ENCODE results near the gene GRAPL.
"Not testable (repeated sequence)": the region's sequence is repeated elsewhere in the genome, so short reads cannot be mapped to it uniquely, and the experiment has no call there.

GRAPL gene

GRCh38 chr17:19127148-19127980, at the start of gene GRAPL:
Gene GRAPL, plus strand, starts transcription at chr17:19127589. Its CDS starts 31 bp downstream, at chr17:19127620.
- not testable (repeated sequence) for DNase-seq (ENCODE audit: low read depth in 3 of 3)

DNA sequence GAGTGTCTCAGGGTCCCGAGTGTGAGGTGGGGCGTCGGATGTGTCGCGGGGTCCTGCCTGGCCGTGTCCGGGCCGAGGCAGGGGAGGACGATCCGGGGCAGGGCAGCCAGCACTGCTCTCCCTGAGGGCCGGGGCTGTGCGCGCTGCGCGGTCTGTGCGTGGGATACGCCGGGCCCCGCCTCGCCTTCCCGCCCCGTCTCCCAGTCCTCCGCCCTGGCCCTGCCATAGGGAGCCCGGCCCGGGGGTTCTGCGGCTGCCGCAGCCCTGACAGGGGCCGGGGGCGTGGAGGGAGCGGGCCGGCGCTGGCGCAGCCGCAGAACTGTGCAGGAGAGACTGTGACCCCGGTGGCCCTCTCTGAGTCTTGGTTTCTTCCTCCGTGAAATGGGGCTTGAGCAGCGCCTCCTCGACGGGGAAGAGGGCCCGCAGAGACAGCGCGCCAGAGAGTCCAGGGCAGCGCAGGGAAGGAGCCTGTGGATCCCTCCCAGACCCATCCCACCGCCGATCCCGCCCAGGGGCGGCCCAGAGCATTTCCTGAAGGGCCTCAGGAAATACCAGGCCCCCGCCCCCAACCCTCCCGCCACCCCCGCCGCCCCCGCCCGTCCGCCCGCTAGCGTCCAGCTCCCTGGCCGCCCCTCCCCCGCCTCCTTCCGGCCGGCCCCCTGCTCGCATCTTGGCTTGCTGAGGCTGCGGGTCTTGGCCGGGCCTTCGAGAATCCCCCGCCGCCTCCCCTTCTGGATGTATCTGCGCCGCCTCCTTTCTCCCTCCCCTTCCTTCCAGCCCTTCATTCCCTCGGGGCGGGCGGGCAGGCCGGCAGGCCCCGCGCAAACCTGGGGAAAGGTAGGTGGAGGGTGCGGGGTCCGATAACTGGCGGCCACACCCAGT, 38.3 kb upstream of the GRAPL start:
- DNase-seq (ENCODE audit: low read depth in 3 of 3) = not testable (repeated sequence)

- not testable (repeated sequence) for DNase-seq (ENCODE audit: low read depth in 3 of 3)
These were observed 37.2 kb upstream of the GRAPL start for GRCh38 chr17:19090058-19090772.

DNA sequence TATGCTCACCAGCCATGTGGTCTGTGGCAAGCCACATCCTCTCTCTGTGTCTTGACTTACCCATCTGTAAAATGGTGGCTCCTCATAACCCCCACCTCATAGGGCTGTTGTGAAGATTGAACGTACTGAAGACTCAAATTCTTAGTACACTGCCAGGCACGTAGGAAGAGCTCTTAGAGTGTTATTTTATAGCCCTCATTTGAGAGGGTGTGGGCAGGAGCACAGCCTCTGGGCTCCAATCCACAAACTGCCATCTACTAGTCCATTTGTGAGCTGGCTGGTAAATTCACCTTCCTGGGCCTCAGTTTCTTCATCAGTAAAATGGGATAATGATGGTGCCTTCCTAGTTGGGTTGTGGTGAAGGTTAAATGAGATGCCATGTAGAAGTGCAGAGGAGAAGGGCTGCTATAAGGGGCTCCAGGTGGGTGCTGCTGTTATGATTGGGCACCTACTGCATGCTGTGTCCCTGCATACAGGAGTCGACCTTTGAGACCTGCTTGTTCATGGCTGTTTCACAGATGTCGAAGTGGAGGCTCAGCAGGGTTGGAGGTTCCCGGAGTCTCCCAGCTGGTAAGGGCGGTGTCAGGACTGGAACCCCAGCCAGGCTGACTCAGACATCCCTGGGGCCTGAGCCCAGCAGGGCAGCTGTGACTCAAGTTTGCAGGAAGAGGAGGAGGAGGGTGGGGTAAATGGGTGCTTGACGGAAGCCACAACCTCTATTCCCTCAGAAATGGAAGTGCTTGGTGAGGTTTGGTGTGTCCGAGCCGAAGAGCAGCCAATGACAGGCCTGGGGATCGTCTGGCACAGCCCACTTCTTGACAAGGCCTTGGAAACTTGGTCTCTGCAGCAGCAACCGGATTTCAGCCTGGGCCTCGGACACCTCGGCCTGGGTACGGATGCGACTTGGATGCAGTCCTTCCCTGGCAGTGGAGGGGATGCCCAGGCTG, 34.4 kb upstream of the GRAPL start:
- not testable (repeated sequence) for DNase-seq (ENCODE audit: low read depth in 3 of 3)

DNA sequence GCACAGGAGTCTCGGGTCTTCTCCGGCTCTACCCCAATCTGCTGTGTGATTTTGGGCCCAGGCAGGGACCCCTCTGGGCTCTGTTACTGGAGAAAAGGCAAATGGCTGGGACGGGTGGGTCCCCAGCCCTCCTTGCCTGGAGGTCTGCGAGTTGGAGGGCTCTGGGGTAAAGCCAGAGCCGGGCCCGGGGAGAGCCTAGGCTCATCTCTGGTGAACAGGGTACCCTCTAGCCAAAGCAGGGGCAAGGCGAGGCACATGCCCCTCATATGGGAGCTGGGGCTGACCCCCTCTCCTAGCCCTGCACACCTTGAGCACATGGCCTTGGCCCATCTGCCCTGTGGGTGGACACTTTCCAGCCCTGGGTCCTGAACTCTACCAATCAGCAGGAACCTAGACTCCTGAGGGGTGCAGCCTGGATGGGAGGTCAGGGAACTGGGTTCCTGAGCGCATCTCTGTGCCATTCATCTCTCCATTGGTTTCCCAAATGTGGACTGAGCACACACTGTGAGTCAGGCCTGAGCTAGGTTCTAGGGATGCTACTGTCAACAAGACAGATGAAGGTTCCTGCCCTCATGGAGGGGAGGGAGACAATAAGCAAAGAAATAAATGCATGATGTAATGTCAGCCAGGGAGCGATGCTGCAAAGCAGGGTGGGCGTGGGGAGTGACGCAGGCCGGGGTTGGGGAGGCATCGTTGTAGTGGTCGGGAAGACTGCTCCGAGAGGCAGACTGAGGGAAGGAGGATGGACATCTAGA, 33.5 kb upstream of the GRAPL start:
- DNase-seq (ENCODE audit: low read depth in 3 of 3) = not testable (repeated sequence)

GRCh38 chr17:19108517-19108916, 18.9 kb upstream of the GRAPL start:
- not testable (repeated sequence) for DNase-seq (ENCODE audit: low read depth in 3 of 3)

DNA sequence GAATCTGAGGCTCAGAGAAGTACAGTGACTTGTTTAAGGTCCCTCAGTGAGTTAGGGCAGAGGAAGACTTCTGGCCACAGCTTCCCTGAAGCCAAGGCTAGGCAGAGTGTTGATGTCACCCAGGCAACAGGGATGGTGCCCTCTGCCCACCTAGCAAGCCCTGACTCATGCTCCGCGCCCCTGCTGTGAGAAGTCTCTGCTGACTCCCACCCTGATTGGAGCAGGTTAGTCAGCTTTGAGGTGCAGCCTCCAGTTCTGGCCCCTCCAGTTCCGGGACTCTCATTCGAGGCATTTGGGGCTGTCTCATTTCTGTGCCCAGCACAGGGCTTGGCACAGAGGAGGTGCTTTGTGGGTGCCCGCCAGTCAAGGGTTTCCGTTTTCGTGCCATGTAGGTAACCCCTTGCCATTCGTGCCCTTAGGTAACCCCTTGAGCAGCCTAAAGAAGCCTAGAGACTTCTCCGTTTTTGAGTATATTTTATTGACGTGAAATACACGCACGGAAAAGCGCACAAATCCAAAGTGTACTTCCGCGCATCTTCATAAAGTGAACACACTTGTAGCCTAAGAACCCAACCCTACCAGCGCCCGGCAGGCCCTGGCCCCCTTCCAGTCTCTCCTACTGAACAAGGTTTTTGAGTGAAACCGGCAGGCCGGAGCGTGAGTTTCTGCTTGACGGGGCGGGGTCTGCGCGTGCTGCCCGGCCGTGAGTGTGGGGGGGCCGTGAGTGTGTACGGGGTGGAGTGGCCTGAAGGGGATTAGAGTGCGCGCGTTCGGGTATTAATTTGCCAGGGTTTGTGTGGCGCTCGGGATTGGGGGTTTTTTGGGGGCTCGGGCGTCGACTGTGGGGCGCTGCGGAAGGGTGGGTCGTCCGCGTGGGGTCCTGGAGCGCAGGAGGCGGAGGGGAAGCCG, 16.9 kb upstream of the GRAPL start:
- not testable (repeated sequence) for DNase-seq (ENCODE audit: low read depth in 3 of 3)

- DNase-seq (ENCODE audit: low read depth in 3 of 3) = peak; percentile 26 to 49 (median 45)
These were observed 16.2 kb upstream of the GRAPL start for GRCh38 chr17:19111111-19111711.

GRCh38 chr17:19111801-19112458, 15.5 kb upstream of the GRAPL start:
- DNase-seq (ENCODE audit: low read depth in 3 of 3) = peak; percentile 8 to 47 (median 36)

GRCh38 chr17:19112459-19112826, 14.9 kb upstream of the GRAPL start:
- not testable (repeated sequence) for DNase-seq (ENCODE audit: low read depth in 3 of 3)

GRCh38 chr17:19118695-19119094, 8.7 kb upstream of the GRAPL start:
- DNase-seq (ENCODE audit: low read depth in 3 of 3) = not testable (repeated sequence)

- DNase-seq (ENCODE audit: low read depth in 3 of 3) = not testable (repeated sequence)
These were observed 2.1 kb upstream of the GRAPL start for GRCh38 chr17:19125289-19125688.

GRCh38 chr17:19129500-19129899, 2.1 kb downstream of the GRAPL start:
- DNase-seq (ENCODE audit: low read depth in 3 of 3) = not testable (repeated sequence)

DNA sequence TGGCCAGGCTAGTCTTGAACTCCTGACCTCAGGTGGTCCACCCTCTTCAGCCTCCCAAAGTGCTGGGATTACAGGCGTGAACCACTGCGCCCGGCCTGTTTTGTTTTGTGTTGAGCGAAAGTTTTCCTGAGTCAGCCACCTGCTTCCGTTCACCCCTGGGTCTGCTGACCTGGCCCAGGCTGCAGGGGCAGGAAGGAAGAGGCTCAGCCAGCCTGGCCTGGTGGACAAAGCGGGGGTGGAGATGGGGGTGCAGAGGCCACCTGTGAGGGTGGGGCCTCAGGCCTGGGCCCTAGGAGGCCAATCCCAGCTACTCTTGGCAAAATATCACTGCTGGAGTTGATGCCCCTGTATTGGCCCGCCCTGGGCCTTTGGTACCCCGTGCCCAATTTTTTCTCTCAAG, 3.7 kb downstream of the GRAPL start:
- not testable (repeated sequence) for DNase-seq (ENCODE audit: low read depth in 3 of 3)

DNA sequence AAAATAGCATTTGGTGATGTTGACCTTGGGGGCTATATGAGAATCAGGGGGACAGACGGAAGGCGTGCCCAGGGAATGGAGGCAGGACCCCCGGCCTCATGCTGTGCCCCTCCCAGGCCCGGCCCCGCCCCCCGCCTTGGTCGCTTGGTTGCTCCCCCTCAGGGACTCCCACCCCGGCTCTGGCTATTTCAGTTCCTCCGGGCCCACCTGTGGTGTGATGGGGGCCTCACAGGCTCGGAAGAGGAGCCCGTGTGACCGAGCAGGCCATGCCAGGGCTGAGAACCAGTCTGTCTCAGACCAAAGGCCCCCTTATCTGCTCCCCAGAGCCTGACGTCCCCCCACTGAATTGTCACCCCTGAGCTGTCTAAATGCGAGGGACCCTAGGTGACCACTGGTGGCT, 4.4 kb downstream of the GRAPL start:
- DNase-seq (ENCODE audit: low read depth in 3 of 3) = not testable (repeated sequence)

DNA sequence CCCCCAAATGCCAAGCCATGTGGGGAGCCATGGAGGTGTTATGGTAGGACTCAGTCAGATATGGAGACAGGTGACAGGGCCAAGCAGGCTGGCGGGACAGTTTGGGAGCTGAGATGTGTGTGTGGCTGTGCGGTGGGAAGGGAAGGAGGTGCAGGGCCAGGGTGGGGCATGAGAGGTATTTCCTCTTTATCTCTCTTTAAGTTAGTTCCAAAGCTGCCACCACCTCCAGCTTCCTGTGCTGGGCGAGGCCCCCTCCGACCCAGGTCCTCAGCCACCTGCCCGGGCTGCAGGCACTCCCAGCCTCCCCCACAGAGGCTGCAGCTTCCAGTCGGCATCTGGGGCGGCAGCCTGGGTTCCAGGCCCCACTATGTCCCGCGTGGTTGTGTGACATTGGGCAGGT, 6.4 kb downstream of the GRAPL start:
- DNase-seq (ENCODE audit: low read depth in 3 of 3) = not testable (repeated sequence)

GRCh38 chr17:19135391-19135790, 8.0 kb downstream of the GRAPL start:
- DNase-seq (ENCODE audit: low read depth in 3 of 3) = not testable (repeated sequence)

DNA sequence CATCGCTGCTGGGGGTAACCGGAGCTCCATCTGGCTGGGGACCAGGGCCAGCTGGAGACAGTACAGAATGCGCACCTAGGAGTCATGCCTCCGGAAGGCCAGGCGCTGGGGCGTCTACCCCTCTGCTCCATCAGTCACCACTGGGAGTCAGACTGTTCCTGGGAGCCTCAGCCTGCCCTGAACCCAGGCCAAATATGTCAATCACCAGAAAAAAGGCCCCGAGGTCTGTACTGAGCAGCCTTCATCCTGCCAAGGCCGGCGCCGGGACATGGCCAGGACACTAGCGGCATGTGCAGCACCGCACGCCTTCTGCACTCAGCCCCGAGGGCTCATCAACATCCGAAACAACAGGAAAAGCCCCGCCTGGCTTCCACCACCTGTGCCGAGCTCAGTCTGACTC, 8.7 kb downstream of the GRAPL start:
- not testable (repeated sequence) for DNase-seq (ENCODE audit: low read depth in 3 of 3)

Measured in stimulated activated CD4-positive, alpha-beta T cell treated with anti-CD3 and anti-CD28 coated beads, TNF-alpha, amount 100 ng/mL, for 4 hours (primary cell).